Measurements from ENCODE around the gene EML1. TPM values are rescaled to one million over a fixed set of nuclear protein-coding genes. Genes with fewer than 3 reads are reported as not detected.

Gene EML1
- total RNA-seq, 3 donors from 2014 or later = 5.4 to 82.5 (median 8.1) TPM

- H3K4me3 ChIP-seq = no peak overlapping the region
- DNase-seq = no peak
- ATAC-seq = no peak
Observed at GRCh38 chr14:99951085-99951484, 157.9 kb downstream of the EML1 start.

GRCh38 chr14:99952039-99952438, 158.8 kb downstream of the EML1 start:
- H3K4me3 ChIP-seq = no peak overlapping the region
- DNase-seq = no peak
- TF ChIP-seq, protein P1, sequence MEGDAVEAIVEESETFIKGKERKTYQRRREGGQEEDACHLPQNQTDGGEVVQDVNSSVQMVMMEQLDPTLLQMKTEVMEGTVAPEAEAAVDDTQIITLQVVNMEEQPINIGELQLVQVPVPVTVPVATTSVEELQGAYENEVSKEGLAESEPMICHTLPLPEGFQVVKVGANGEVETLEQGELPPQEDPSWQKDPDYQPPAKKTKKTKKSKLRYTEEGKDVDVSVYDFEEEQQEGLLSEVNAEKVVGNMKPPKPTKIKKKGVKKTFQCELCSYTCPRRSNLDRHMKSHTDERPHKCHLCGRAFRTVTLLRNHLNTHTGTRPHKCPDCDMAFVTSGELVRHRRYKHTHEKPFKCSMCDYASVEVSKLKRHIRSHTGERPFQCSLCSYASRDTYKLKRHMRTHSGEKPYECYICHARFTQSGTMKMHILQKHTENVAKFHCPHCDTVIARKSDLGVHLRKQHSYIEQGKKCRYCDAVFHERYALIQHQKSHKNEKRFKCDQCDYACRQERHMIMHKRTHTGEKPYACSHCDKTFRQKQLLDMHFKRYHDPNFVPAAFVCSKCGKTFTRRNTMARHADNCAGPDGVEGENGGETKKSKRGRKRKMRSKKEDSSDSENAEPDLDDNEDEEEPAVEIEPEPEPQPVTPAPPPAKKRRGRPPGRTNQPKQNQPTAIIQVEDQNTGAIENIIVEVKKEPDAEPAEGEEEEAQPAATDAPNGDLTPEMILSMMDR (IDR thresholded peaks at IDR 0.05) = no peak
- no peak for ATAC-seq
- H3K4me1 ChIP-seq (ENCODE audit: low read depth) = peaks cover 4% of the 10 kb centered on the region
- no peaks in the 10 kb centered on the region for H3K9me3 ChIP-seq
- intact Hi-C loops (cut with DNase I, micrococcal nuclease) = no loop called here
- H3K36me3 ChIP-seq (ENCODE audit: low read depth) = no peaks in the 10 kb centered on the region

More at GRCh38 chr14:99951085-99951484, 157.9 kb downstream of the EML1 start:
- Histone ChIP-seq H3K9me3 (no peaks in the 10 kb centered on the region), H3K4me1 (ENCODE audit: low read depth) (peaks cover 11% of the 10 kb centered on the region), H3K36me3 (ENCODE audit: low read depth) (no peaks in the 10 kb centered on the region)
- intact Hi-C loops (cut with DNase I, micrococcal nuclease) = no loop called here
- TF ChIP-seq, protein P1 (IDR thresholded peaks at IDR 0.05) = no peak

DNA sequence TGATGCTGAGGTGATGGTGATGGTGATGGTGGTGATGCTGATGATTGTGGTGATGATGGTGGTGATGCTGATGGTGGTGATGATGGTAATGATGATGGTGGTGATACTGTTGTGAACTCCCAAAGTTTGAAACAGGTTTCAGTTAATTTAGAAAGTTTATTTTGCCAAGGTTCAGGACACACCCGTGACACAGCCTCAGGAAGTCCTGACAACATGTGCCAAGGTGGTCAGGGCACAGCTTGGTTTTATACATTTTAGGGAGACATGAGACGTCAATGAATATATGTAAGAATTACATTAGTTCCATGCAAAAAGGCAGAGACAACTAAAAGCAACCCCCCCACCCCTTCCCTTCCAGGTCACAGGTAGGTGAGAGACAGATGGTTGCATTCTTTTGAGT, 159.2 kb downstream of the EML1 start:
- ATAC-seq (no peak), DNase-seq (no peak)
- Histone ChIP-seq H3K36me3 (ENCODE audit: low read depth) (no peaks in the 10 kb centered on the region), H3K9me3 (no peaks in the 10 kb centered on the region), H3K4me3 (no peak overlapping the region), H3K4me1 (ENCODE audit: low read depth) (peaks cover under 1% of the 10 kb centered on the region)
- intact Hi-C loops (cut with DNase I, micrococcal nuclease) = no loop called here
- TF ChIP-seq, protein P1 (IDR thresholded peaks at IDR 0.05) = no peak

DNA sequence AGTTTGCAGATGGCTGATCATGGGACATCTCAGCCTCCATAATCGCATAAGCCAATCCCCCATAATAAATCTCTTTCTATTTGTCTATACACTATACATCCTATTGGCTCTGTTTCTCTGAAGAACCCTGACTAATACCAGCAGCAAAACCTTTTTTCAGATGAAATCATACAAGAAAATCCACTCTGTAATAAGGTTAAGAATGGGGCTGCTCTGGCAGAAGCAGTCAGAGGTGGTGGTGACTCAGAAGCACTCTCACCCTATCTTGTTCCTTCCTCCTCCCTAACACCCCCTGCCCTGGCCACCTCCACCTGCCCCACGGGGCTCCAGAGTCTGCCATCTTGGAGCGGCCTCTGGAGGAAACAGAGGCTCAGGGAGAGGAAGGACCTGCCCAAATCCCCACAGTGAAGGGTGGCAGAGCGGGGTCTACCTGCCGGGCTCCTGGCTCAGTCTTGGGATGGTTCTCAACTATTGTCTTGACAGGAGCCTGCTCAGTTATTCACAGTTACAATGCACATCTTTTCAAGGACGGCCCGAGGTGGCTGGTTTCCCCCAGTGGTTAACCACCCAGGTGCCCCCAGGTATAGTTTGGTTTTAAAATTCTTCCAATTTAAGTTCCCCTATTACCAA, 162.7 kb downstream of the EML1 start:
- TF ChIP-seq, protein P1 (IDR thresholded peaks at IDR 0.05) = no peak
- H3K4me1 ChIP-seq (ENCODE audit: low read depth) = no peaks in the 10 kb centered on the region
- intact Hi-C loops (cut with DNase I, micrococcal nuclease) = no loop called here
- H3K4me3 ChIP-seq = no peak overlapping the region
- H3K36me3 ChIP-seq (ENCODE audit: low read depth) = no peaks in the 10 kb centered on the region
- DNase-seq = no peak
- no peaks in the 10 kb centered on the region for H3K9me3 ChIP-seq
- no peak for ATAC-seq

GRCh38 chr14:99958380-99958779, 165.2 kb downstream of the EML1 start:
- TF ChIP-seq, protein P1 (IDR thresholded peaks at IDR 0.05) = no peak
- no peak overlapping the region for H3K4me3 ChIP-seq
- H3K9me3 ChIP-seq = no peaks in the 10 kb centered on the region
- no peak for ATAC-seq
- no peak for DNase-seq
- no peaks in the 10 kb centered on the region for H3K4me1 ChIP-seq (ENCODE audit: low read depth)
- intact Hi-C loops (cut with DNase I, micrococcal nuclease) = no loop called here
- H3K36me3 ChIP-seq (ENCODE audit: low read depth) = no peaks in the 10 kb centered on the region
